ENCODE measurements around the gene CEBPB. TPM values are rescaled to one million over a fixed set of nuclear protein-coding genes. Genes with fewer than 3 reads are reported as not detected.

CEBPB gene
- total RNA-seq, 1 donor from 2014 or later: 11.3 TPM

DNA sequence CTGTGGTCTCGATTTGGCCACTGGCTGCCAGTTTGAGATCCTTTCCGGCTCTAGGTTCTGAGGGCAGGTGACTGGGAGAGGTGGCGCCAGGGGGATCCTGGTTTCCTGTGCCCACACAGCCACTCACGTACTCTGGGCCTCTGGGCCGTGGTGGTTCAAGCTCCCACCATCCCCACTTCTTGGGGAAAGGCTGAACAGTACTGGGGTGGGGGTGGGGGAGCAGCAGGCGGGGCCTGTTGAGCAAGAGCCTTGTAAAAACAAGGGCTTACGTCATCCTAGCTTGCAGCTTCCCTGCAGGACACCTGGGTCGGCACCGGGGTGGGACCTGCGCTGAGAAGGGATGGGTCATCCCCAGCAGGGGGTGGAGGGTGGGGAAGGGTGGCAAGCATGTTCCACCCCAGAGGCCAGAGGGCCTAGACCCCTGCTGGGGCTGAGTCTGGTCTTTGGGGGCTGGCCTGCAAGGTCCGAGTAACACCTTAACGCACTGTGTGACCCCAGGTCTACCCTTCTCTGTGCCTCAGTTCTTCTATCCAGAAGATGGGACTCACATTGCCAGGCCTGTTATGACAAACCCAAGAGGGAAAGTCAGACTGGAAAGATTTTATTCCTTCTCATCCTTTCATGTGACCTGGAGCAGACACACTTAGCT is 3.1 kb upstream of the CEBPB start:
- H3K27me3 Mint-ChIP-seq (ENCODE audit: unreplicated experiment): peaks cover 4% of the 10 kb centered on the region
- no peaks in the 10 kb centered on the region for H3K36me3 Mint-ChIP-seq (ENCODE audit: unreplicated experiment)
- TF ChIP-seq, protein P1, sequence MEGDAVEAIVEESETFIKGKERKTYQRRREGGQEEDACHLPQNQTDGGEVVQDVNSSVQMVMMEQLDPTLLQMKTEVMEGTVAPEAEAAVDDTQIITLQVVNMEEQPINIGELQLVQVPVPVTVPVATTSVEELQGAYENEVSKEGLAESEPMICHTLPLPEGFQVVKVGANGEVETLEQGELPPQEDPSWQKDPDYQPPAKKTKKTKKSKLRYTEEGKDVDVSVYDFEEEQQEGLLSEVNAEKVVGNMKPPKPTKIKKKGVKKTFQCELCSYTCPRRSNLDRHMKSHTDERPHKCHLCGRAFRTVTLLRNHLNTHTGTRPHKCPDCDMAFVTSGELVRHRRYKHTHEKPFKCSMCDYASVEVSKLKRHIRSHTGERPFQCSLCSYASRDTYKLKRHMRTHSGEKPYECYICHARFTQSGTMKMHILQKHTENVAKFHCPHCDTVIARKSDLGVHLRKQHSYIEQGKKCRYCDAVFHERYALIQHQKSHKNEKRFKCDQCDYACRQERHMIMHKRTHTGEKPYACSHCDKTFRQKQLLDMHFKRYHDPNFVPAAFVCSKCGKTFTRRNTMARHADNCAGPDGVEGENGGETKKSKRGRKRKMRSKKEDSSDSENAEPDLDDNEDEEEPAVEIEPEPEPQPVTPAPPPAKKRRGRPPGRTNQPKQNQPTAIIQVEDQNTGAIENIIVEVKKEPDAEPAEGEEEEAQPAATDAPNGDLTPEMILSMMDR (IDR thresholded peaks at IDR 0.05; ENCODE audit: partially characterized antibody, unreplicated experiment): no peak
- H3K27ac Mint-ChIP-seq (ENCODE audit: unreplicated experiment): no peak overlapping the region
- H3K9me3 Mint-ChIP-seq (ENCODE audit: unreplicated experiment): peaks cover 6% of the 10 kb centered on the region
- H3K4me1 Mint-ChIP-seq (ENCODE audit: low read depth, unreplicated experiment): peaks cover 4% of the 10 kb centered on the region
- no peak overlapping the region for H3K4me3 Mint-ChIP-seq (ENCODE audit: unreplicated experiment)
- no peak for DNase-seq

DNA sequence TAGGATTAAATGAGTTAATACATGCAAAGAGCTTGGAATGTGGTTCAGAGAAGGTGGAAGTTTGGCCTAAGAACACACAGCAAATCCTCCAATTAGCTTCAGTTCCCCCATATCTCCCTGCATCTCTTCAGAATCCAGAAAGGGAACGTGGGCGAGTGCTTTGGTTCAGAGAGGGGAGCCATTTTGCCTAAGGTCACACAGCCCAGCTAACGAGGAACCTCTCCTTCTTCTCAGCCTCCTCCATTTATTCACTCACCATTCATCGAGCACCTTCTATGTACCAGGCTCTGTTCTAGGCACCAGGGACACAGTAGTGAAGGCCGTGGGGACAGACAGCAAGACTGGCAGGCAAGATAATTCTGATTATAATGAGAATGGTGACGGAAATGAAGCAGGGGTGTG is 2.3 kb upstream of the CEBPB start:
- peaks cover 8% of the 10 kb centered on the region for H3K9me3 Mint-ChIP-seq (ENCODE audit: unreplicated experiment)
- no peaks in the 10 kb centered on the region for H3K36me3 Mint-ChIP-seq (ENCODE audit: unreplicated experiment)
- no peak overlapping the region for H3K27ac Mint-ChIP-seq (ENCODE audit: unreplicated experiment)
- no peak overlapping the region for H3K4me3 Mint-ChIP-seq (ENCODE audit: unreplicated experiment)
- H3K27me3 Mint-ChIP-seq (ENCODE audit: unreplicated experiment): peaks cover 6% of the 10 kb centered on the region
- TF ChIP-seq, protein P1 (IDR thresholded peaks at IDR 0.05; ENCODE audit: partially characterized antibody, unreplicated experiment): no peak
- H3K4me1 Mint-ChIP-seq (ENCODE audit: low read depth, unreplicated experiment): peaks cover 5% of the 10 kb centered on the region
- DNase-seq: no peak

DNA sequence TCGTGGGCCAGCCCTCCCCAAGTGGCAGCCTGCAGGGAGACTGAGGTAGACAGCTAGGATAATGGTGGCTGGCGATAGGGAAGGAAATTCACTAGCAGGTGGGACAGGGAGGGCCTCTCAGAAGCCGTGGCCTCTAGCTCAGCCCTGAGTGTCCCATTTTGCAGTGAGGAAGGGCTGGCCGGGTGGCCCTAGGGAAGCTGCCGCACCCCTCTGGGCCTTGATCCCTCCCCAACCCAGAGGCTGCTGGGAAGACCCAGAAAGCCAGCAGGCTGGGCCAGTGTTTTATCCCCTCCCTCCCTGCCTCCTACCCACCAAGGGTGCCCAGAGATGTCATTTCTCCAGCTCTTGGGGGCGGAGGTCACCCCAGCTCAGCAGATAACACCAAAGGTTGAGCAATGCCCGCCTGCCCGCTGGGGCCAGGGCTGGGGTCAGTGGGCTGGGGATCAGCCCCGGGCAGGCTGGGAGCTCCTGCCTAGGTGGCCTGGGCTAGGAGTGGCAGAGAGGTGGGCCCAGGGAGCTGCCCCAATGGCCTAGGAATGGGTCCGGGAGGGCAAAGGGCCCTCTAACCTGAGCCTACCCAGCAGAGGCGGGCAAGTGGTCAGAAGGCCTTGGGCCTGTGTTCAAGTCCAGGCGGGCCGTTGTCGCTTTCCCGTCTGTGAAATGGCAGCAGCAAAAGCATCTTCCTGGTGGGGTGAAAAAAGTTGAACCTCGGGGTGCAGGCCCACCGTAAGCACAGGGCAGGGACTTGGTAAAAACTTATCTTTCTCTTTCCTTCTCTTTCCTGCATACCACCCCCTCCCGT is 1.6 kb upstream of the CEBPB start:
- H3K4me3 Mint-ChIP-seq (ENCODE audit: unreplicated experiment): no peak overlapping the region
- TF ChIP-seq, protein P1 (IDR thresholded peaks at IDR 0.05; ENCODE audit: partially characterized antibody, unreplicated experiment): no peak
- H3K9me3 Mint-ChIP-seq (ENCODE audit: unreplicated experiment): peaks cover 8% of the 10 kb centered on the region
- no peak overlapping the region for H3K27ac Mint-ChIP-seq (ENCODE audit: unreplicated experiment)
- no peak for DNase-seq
- no peaks in the 10 kb centered on the region for H3K36me3 Mint-ChIP-seq (ENCODE audit: unreplicated experiment)
- H3K4me1 Mint-ChIP-seq (ENCODE audit: low read depth, unreplicated experiment): peaks cover 5% of the 10 kb centered on the region
- peaks cover 6% of the 10 kb centered on the region for H3K27me3 Mint-ChIP-seq (ENCODE audit: unreplicated experiment)

DNA sequence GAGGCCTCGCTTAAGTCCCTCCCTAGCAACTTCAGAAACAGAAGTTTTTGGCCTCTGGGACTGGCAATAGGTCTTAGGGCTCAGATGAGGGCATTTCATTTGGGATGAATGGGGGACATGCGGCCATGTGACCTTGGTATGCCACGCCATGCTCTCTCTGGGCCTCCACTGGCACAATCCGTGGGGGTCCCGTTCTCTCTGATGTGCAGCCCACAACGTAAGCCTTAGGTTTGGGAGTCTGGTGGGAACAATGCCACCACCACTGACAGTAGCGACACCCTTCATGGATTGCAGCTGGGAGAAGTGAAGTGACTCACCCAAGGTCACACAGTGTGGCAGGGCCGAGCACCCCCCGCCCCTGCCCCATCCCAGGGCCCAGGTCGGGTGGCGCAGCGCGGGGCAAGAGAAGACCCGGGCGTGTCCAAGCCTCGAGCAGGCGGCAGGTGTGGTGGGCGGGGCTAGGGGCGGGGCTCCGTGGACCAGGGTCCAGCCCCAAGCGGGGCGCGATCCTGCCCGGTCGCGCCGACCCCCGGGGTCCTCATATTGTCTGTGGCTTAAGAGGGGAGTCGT is 864 bp upstream of the CEBPB start:
- no peak overlapping the region for H3K4me3 Mint-ChIP-seq (ENCODE audit: unreplicated experiment)
- peaks cover 5% of the 10 kb centered on the region for H3K4me1 Mint-ChIP-seq (ENCODE audit: low read depth, unreplicated experiment)
- no peaks in the 10 kb centered on the region for H3K36me3 Mint-ChIP-seq (ENCODE audit: unreplicated experiment)
- H3K27ac Mint-ChIP-seq (ENCODE audit: unreplicated experiment): no peak overlapping the region
- H3K27me3 Mint-ChIP-seq (ENCODE audit: unreplicated experiment): peaks cover 6% of the 10 kb centered on the region
- TF ChIP-seq, protein P1 (IDR thresholded peaks at IDR 0.05; ENCODE audit: partially characterized antibody, unreplicated experiment): no peak
- peaks cover 8% of the 10 kb centered on the region for H3K9me3 Mint-ChIP-seq (ENCODE audit: unreplicated experiment)
- no peak for DNase-seq
